GM23248 (cell line): ENCODE data around the gene CYP26B1. TPM values are rescaled to one million over a fixed set of nuclear protein-coding genes. Genes with fewer than 3 reads are reported as not detected.

Experiments
- DNase-seq: peaks from one replicate; pipeline ENCODE4 v3.0.0-alpha.2; 2015
- H2AFZ ChIP-seq: fragments of 200-600 bp; sonication (generic); 2 replicates; pipeline ENCODE4 v1.6.1; 2016; ENCODE audit warnings: antibody characterized with exemption
- H3F3A ChIP-seq: fragments of 200-600 bp; sonication (generic); 2 replicates; pipeline ENCODE4 v1.6.1; 2016; ENCODE audit warnings: mild to moderate bottlenecking, antibody characterized with exemption, mixed run types; ENCODE audit not compliant: insufficient read depth
- H3K27ac ChIP-seq: fragments of 200-600 bp; sonication (generic); 2 replicates; pipeline ENCODE4 v1.5.1; 2016; ENCODE audit warnings: mild to moderate bottlenecking
- H3K27me3 ChIP-seq: fragments of 200-600 bp; sonication (generic); replicated peaks from 2 replicates; pipeline ENCODE4 v1.6.1; 2016; ENCODE audit warnings: mild to moderate bottlenecking; ENCODE audit not compliant: insufficient read depth
- H3K36me3 ChIP-seq: fragments of 200-600 bp; sonication (generic); 2 replicates; pipeline ENCODE4 v1.6.1; 2016; ENCODE audit warnings: low read depth, mild to moderate bottlenecking
- H3K4me1 ChIP-seq: fragments of 200-600 bp; sonication (generic); 2 replicates; pipeline ENCODE4 v1.6.1; 2016; ENCODE audit warnings: mild to moderate bottlenecking; ENCODE audit not compliant: insufficient read depth
- H3K4me2 ChIP-seq: fragments of 200-600 bp; sonication (generic); one replicate; pipeline ENCODE4 v1.6.1; 2016; ENCODE audit warnings: mild to moderate bottlenecking; ENCODE audit not compliant: unreplicated experiment
- H3K4me3 ChIP-seq: fragments of 200-600 bp; sonication (generic); 2 replicates; pipeline ENCODE4 v1.5.1; 2016; ENCODE audit warnings: mild to moderate bottlenecking
- H3K79me2 ChIP-seq: fragments of 200-600 bp; sonication (generic); 2 replicates; pipeline ENCODE4 v1.6.1; 2016; ENCODE audit warnings: mild to moderate bottlenecking; ENCODE audit not compliant: insufficient read depth
- H3K9ac ChIP-seq: fragments of 200-600 bp; sonication (generic); 2 replicates; pipeline ENCODE4 v1.6.1; 2016; ENCODE audit warnings: mild to moderate bottlenecking
- H3K9me2 ChIP-seq: fragments of 200-600 bp; sonication (generic); 2 replicates; pipeline ENCODE4 v1.6.1; 2016; ENCODE audit warnings: mixed run types, mild to moderate bottlenecking, moderate library complexity; ENCODE audit not compliant: insufficient read depth
- H3K9me3 ChIP-seq: fragments of 200-600 bp; sonication (generic); one replicate; pipeline ENCODE4 v1.6.1; 2017; ENCODE audit warnings: low read depth
- H4K20me1 ChIP-seq: fragments of 200-600 bp; sonication (generic); 2 replicates; pipeline ENCODE4 v1.6.0; 2016; ENCODE audit not compliant: insufficient read depth
- EZH2 ChIP-seq: fragments of 200-600 bp; sonication (generic); IDR thresholded peaks from 2 replicates; pipeline ENCODE4 v1.6.1; 2018; ENCODE audit warnings: antibody characterized with exemption, mild to moderate bottlenecking; ENCODE audit not compliant: insufficient read depth, poor library complexity, severe bottlenecking
- EZH2phosphoT487 ChIP-seq: fragments of 200-600 bp; sonication (generic); IDR thresholded peaks from 2 replicates; pipeline ENCODE4 v1.6.1; 2018; ENCODE audit warnings: antibody characterized with exemption, moderate library complexity, mild to moderate bottlenecking, low read depth; ENCODE audit not compliant: insufficient read depth
- WGBS, 2 experiments: methylation state at CpG; one replicate each; pipeline ENCODE4 v1.1.6; 2015 to 2017; ENCODE audit warnings: low lambda C conversion rate in 2 of 2, low coverage in 1 of 2; ENCODE audit errors: missing lambda C conversion rate in 2 of 2; 5-methylcytosine and 5-hydroxymethylcytosine counted together
- in situ Hi-C: fragments of 300-500 bp; cut with MboI; formaldehyde crosslinking; loops from 2 replicates; pipeline ENCODE4 v1.15.0; 2020
- polyA plus RNA-seq: library from polyadenylated mRNA; unstranded; fragments of >200 nt; fragmentation: Nextera tagmentation; extraction: Ambion mirVana; gene quantifications from 2 replicates; pipeline ENCODE4 v1.2.1, GENCODE V29; 2016
- total RNA-seq: library from RNA; depleted of rRNA; stranded (reverse); fragments of >200 nt; shearing (Covaris generic); gene quantifications from 2 replicates; pipeline ENCODE4 v1.2.3, GENCODE V29; 2014

The CYP26B1 gene
- total and polyA plus RNA-seq, 2 experiments from 2014 or later: 0.23 to 0.32 TPM

GRCh38 chr2:72124376-72124775 lies 23.3 kb downstream of the CYP26B1 start:
- 10 to 19% methylated on average over 4 of the region's 4 CpGs for WGBS, 2 experiments
- H3K27ac ChIP-seq: no peak overlapping the region

DNA sequence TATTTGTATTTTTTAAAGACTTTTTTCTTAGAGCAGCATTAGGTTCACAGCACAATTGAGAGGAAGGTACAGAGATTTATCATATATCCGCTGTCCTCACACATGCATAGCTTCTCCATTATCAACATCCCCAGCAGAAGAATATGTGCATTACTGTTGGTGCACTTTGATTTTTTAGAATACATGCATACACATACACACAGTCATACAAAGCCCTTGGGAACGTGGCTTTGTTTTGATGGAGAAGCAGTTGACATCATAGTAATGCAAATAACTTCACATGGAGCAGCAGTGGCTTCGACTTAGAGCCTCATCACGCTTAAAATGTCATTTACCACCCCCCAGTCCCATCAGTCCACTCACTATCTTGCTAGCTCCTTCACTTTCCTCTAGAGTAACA lies 26.5 kb downstream of the CYP26B1 start:
- Histone ChIP-seq H3K79me2 (no peaks in the 10 kb centered on the region), H3K9me3 (no peaks in the 10 kb centered on the region), H3K36me3 (no peaks in the 10 kb centered on the region), H3K4me2 (no peak overlapping the region), H3K27me3 (no peaks in the 10 kb centered on the region), H3K9me2 (no peaks in the 10 kb centered on the region), H3K9ac (no peak overlapping the region), H4K20me1 (no peaks in the 10 kb centered on the region), H3F3A (peaks cover 10% of the 10 kb centered on the region), H3K4me1 (peaks cover 14% of the 10 kb centered on the region), H3K4me3 (no peak overlapping the region), H2AFZ (no peak overlapping the region), H3K27ac (no peak overlapping the region)
- TF ChIP-seq EZH2phosphoT487 (no peak), EZH2 (no peak)
- in situ Hi-C loops: no loop called here
- 58 to 63% methylated on average over 4 of the region's 4 CpGs for WGBS, 2 experiments
- DNase-seq: no peak

More at GRCh38 chr2:72124376-72124775, 23.3 kb downstream of the CYP26B1 start:
- in situ Hi-C loops: no loop called here
- Histone ChIP-seq H4K20me1 (no peaks in the 10 kb centered on the region), H2AFZ (no peak overlapping the region; the same call in 1 of the 2 replicates), H3K27me3 (no peaks in the 10 kb centered on the region), H3K4me2 (peak overlapping the region; percentile 36), H3K9ac (no peak overlapping the region), H3K9me3 (no peaks in the 10 kb centered on the region), H3K9me2 (no peaks in the 10 kb centered on the region), H3K36me3 (no peaks in the 10 kb centered on the region), H3K4me1 (peaks cover 7% of the 10 kb centered on the region; the same call in 1 of the 2 replicates), H3F3A (no peaks in the 10 kb centered on the region), H3K79me2 (no peaks in the 10 kb centered on the region), H3K4me3 (0 out of 2 replicates have a peak overlapping the region, but pooled peaks have one; percentile 1)
- peak; percentile 30 for DNase-seq
- TF ChIP-seq EZH2: no peak
- TF ChIP-seq EZH2phosphoT487: no peak

GRCh38 chr2:72118951-72119350 lies 28.7 kb downstream of the CYP26B1 start:
- in situ Hi-C loops: no loop called here
- no peak overlapping the region for H3K4me2 ChIP-seq
- no peaks in the 10 kb centered on the region for H3K9me2 ChIP-seq
- no peaks in the 10 kb centered on the region for H3K27me3 ChIP-seq
- no peaks in the 10 kb centered on the region for H3K79me2 ChIP-seq
- no peak for TF ChIP-seq EZH2
- TF ChIP-seq EZH2phosphoT487: no peak
- 90 to 96% methylated on average over 6 of the region's 6 CpGs for WGBS, 2 experiments
- H3K36me3 ChIP-seq: no peaks in the 10 kb centered on the region
- no peak overlapping the region for H3K27ac ChIP-seq
- H3F3A ChIP-seq: peaks cover 12% of the 10 kb centered on the region
- H4K20me1 ChIP-seq: no peaks in the 10 kb centered on the region
- no peak overlapping the region for H3K4me3 ChIP-seq
- DNase-seq: no peak
- peaks cover 19% of the 10 kb centered on the region for H3K4me1 ChIP-seq
- H3K9me3 ChIP-seq: no peaks in the 10 kb centered on the region
- H2AFZ ChIP-seq: no peak overlapping the region
- H3K9ac ChIP-seq: no peak overlapping the region

DNA sequence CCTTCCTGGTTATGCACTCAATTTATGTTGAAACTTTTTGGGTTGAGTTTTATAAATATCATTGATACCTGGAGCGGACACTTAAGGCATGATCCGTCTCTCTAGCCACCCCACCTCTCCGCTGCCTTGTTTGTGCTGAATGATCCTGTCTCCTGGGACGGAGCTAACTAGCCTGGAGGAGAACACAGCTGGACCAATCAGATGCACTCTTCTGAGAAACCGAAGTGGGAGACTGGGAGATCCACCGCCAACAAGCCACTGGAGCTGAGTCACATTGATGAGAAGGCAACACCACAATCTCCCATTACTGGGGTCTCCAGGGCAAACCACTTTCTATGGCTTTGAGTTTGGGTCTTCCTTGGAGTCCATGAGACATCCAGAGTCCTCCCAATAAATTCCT lies 29.3 kb downstream of the CYP26B1 start:
- H3F3A ChIP-seq: peaks cover 12% of the 10 kb centered on the region
- no peak overlapping the region for H3K4me3 ChIP-seq
- in situ Hi-C loops: no loop called here
- H3K27me3 ChIP-seq: no peaks in the 10 kb centered on the region
- H2AFZ ChIP-seq: no peak overlapping the region
- no peaks in the 10 kb centered on the region for H3K9me3 ChIP-seq
- no peaks in the 10 kb centered on the region for H3K9me2 ChIP-seq
- TF ChIP-seq EZH2 (no peak), EZH2phosphoT487 (no peak)
- H3K79me2 ChIP-seq: no peaks in the 10 kb centered on the region
- no peaks in the 10 kb centered on the region for H3K36me3 ChIP-seq
- 93 to 94% methylated on average over 6 of the region's 6 CpGs for WGBS, 2 experiments
- peaks cover 19% of the 10 kb centered on the region for H3K4me1 ChIP-seq
- DNase-seq: no peak
- no peak overlapping the region for H3K4me2 ChIP-seq
- no peak overlapping the region for H3K9ac ChIP-seq
- H4K20me1 ChIP-seq: no peaks in the 10 kb centered on the region
- no peak overlapping the region for H3K27ac ChIP-seq

DNA sequence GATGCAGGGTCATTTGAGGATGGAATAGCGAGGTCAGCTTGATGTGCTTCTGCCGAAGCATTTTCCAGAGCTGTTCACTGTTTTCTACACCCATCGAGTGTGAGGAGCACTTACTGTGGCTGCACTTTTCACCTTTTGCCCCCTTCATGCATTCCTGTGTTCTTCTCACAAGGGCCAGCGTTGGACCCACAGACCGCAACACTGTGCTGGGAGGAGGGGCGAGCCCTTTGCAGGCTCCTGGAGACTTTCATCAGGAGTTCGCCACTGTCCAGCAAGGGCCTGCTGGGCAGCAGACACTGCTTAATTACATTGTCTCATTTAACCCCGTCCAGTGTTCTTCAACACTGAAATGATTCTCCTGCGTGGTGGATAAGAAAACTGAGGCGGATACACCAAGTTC lies 29.9 kb downstream of the CYP26B1 start:
- H3K4me2 ChIP-seq: no peak overlapping the region
- H3F3A ChIP-seq: peaks cover 12% of the 10 kb centered on the region
- no peaks in the 10 kb centered on the region for H4K20me1 ChIP-seq
- DNase-seq: no peak
- H3K9me2 ChIP-seq: no peaks in the 10 kb centered on the region
- no peak overlapping the region for H2AFZ ChIP-seq
- H3K9ac ChIP-seq: no peak overlapping the region
- H3K27me3 ChIP-seq: no peaks in the 10 kb centered on the region
- no peaks in the 10 kb centered on the region for H3K79me2 ChIP-seq
- H3K4me3 ChIP-seq: no peak overlapping the region
- TF ChIP-seq EZH2 (no peak), EZH2phosphoT487 (no peak)
- no peaks in the 10 kb centered on the region for H3K9me3 ChIP-seq
- H3K27ac ChIP-seq: no peak overlapping the region
- in situ Hi-C loops: no loop called here
- WGBS, 2 experiments: 74 to 82% methylated on average over 10 of the region's 10 CpGs
- H3K36me3 ChIP-seq: no peaks in the 10 kb centered on the region
- peaks cover 19% of the 10 kb centered on the region for H3K4me1 ChIP-seq
